Measurements from ENCODE around the gene MFSD8.

Gene MFSD8

DNA sequence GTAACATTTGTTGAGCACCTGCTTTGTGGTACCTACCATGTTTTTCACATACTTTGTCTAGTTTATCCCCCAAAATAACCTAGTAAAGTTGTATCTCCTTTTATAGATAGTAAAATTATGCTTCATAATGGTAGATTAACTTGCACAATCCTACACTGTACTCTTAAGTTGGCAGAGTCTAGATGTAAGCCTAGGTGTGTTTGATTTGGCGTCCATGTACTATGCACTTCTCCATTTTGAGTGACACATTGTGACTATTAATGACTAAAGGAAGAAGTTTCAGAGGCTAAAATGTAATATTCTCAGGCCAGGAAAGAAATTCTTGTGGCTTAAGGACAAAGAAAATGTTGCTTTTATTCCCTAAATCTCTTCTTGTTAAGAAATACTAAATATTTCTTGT is 68.9 kb downstream of the MFSD8 start:
- Histone ChIP-seq H3K36me3 (ENCODE audit: control insufficient read depth in 2 of 2, insufficient read depth in 2 of 2, low read length in 2 of 2) (no peaks in the 10 kb centered on the region), H3K9ac (ENCODE audit: low read length in 2 of 2) (no peak overlapping the region), H3K9me3 (ENCODE audit: control insufficient read depth in 2 of 2, low read length in 2 of 2) (no peaks in the 10 kb centered on the region), H3K27me3 (ENCODE audit: control insufficient read depth in 1 of 2, insufficient read depth in 2 of 2, low read length in 2 of 2) (no peaks in the 10 kb centered on the region), H3K4me1 (ENCODE audit: control insufficient read depth, insufficient read depth, low read length) (no peaks in the 10 kb centered on the region), H3K4me3 (ENCODE audit: low read length in 2 of 2) (no peak overlapping the region), H3K27ac (ENCODE audit: low read length) (no peak overlapping the region)

DNA sequence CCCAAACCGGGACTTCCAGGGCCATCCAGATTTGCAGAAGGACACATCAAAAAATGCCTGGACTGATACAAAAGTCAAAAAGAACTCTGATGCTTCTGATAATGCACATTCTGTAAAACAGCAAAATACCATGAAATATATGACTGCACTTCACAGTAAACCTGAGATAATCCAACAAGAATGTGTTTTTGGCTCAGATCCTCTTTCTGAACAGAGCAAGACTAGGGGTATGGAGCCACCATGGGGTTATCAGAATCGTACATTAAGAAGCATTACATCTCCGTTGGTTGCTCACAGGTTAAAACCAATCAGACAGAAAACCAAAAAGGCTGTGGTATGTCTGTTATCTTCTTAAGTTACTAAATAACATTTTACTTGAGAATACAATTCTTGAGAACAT is 75.1 kb downstream of the MFSD8 start:
- Histone ChIP-seq H3K27me3 (ENCODE audit: control insufficient read depth in 1 of 2, insufficient read depth in 2 of 2, low read length in 2 of 2) (no peaks in the 10 kb centered on the region), H3K9me3 (ENCODE audit: control insufficient read depth in 2 of 2, low read length in 2 of 2) (no peaks in the 10 kb centered on the region), H3K9ac (ENCODE audit: low read length in 2 of 2) (no peak overlapping the region), H3K27ac (ENCODE audit: low read length) (no peak overlapping the region), H3K36me3 (ENCODE audit: control insufficient read depth in 2 of 2, insufficient read depth in 2 of 2, low read length in 2 of 2) (no peaks in the 10 kb centered on the region), H3K4me1 (ENCODE audit: control insufficient read depth, insufficient read depth, low read length) (no peaks in the 10 kb centered on the region), H3K4me3 (ENCODE audit: low read length in 2 of 2) (no peak overlapping the region)

DNA sequence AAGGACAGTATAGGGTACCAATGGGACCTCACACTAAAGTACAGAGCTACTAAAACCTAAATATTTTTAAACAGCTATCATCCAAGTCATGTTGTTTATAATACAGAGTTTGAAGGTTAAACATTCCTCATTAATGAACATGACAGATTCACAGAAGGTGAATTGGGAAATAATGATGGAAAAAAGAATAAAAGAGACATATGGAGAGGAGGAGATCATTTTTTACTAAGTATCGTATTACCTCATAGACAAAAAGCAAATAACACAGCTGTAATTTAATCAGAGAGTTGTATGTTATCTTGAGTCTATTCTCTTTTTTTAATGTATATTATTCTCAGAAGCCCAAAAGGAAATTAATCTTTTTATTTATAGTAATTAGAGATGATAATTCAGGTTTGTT is 76.4 kb downstream of the MFSD8 start:
- H3K4me3 ChIP-seq (ENCODE audit: low read length in 2 of 2), result no peak overlapping the region
- H3K9ac ChIP-seq (ENCODE audit: low read length in 2 of 2), result no peak overlapping the region
- H3K36me3 ChIP-seq (ENCODE audit: control insufficient read depth in 2 of 2, insufficient read depth in 2 of 2, low read length in 2 of 2), result no peaks in the 10 kb centered on the region
- H3K4me1 ChIP-seq (ENCODE audit: control insufficient read depth, insufficient read depth, low read length), result no peaks in the 10 kb centered on the region
- no peaks in the 10 kb centered on the region for H3K9me3 ChIP-seq (ENCODE audit: control insufficient read depth in 2 of 2, low read length in 2 of 2)
- no peaks in the 10 kb centered on the region for H3K27me3 ChIP-seq (ENCODE audit: control insufficient read depth in 1 of 2, insufficient read depth in 2 of 2, low read length in 2 of 2)
- H3K27ac ChIP-seq (ENCODE audit: low read length), result no peak overlapping the region

DNA sequence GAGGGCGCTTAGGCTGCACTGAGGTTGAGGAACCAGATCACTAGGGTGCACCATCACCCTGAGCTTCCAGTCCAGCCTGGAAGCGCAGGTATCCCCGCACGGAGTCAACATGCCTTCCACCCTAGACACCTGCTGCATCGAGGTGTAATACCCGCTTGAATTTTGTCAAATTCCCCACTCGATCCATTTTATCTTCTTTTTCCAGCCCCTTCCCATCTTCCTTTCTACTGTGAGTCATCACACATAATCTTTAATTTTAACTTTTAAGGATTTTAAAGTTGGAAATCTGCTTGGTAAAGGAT is 83.5 kb downstream of the MFSD8 start:
- no peaks in the 10 kb centered on the region for H3K9me3 ChIP-seq (ENCODE audit: control insufficient read depth in 2 of 2, low read length in 2 of 2)
- H3K27me3 ChIP-seq (ENCODE audit: control insufficient read depth in 1 of 2, insufficient read depth in 2 of 2, low read length in 2 of 2), result no peaks in the 10 kb centered on the region
- H3K9ac ChIP-seq (ENCODE audit: low read length in 2 of 2), result peak overlapping the region; percentile 21 to 87
- H3K27ac ChIP-seq (ENCODE audit: low read length), result no peak overlapping the region
- peak overlapping the region; percentile 95 to 98 for H3K4me3 ChIP-seq (ENCODE audit: low read length in 2 of 2)
- H3K4me1 ChIP-seq (ENCODE audit: control insufficient read depth, insufficient read depth, low read length), result peaks cover 5% of the 10 kb centered on the region
- H3K36me3 ChIP-seq (ENCODE audit: control insufficient read depth in 2 of 2, insufficient read depth in 2 of 2, low read length in 2 of 2), result no peaks in the 10 kb centered on the region

DNA sequence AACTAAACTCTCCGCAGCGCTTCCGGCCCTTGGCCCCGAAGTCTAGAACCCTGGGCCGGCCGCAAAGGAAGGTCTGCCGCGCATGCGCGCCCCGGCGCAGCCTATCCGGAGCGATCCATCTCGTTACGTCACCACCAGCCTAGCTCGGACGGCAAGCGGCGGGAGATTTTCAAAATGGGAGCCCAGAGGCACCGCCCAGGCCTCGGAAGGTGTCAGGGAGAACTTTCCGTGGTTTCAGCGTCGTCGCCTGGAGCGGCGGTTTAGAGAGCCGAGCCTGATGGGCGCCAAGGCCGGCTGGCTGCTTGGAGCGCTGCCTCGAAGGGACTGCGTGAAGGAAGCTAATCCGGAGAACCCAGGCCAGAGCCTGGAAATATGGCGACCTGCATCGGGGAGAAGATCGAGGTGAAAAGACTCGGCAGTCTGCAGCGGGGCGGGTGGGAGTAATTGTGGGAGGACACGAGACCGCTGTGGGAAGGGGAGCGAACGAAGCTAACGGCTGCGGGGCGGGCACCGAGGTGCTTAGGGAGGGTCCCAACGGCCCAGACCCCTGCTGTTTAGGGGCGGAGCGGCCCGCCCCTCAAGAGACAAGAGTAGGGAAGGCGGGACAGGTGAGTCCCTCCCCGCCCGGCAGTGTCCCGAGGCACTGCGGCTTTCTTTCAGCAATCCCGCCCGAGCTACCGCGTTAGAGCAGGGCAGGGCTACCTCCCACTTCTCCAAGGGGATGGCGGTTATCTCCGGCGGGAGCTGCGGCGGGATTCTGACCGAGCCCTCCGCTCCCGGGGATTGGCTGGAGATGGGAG is 84.0 kb downstream of the MFSD8 start, which contains the start of gene PLK4:
Gene PLK4, plus strand, starts transcription at position 131 of the 800 bp plus-strand sequence. Its CDS starts 242 bp downstream, at position 373.
- Histone ChIP-seq H3K27me3 (ENCODE audit: control insufficient read depth in 1 of 2, insufficient read depth in 2 of 2, low read length in 2 of 2) (no peaks in the 10 kb centered on the region), H3K27ac (ENCODE audit: low read length) (peak within 1 kb of the TSS; percentile 53), H3K36me3 (ENCODE audit: control insufficient read depth in 2 of 2, insufficient read depth in 2 of 2, low read length in 2 of 2) (no peaks in the 10 kb centered on the region), H3K9ac (ENCODE audit: low read length in 2 of 2) (peak within 1 kb of the TSS; percentile 72 to 87), H3K4me3 (ENCODE audit: low read length in 2 of 2) (peak within 1 kb of the TSS; percentile 95 to 98), H3K9me3 (ENCODE audit: control insufficient read depth in 2 of 2, low read length in 2 of 2) (no peaks in the 10 kb centered on the region), H3K4me1 (ENCODE audit: control insufficient read depth, insufficient read depth, low read length) (peaks cover 5% of the 10 kb centered on the region)

DNA sequence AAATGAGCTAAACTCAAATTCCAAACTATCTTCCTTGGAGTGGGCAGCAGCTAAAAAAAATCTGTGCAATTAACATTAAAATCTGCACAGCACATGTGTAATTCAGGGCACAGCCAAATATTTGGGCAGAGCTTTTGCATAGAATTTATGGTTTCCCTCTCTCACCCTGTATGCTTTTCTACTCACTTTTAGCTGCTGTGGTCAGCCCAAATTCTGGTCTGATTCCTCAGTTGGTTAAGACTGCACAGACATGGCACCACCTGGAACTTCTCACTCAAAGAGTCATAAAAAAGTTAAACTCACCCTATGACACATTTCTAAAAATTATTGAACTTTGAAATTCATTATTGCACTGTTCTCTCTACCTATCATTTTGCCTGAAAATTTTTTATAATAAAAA is 89.2 kb downstream of the MFSD8 start:
- no peaks in the 10 kb centered on the region for H3K27me3 ChIP-seq (ENCODE audit: control insufficient read depth in 1 of 2, insufficient read depth in 2 of 2, low read length in 2 of 2)
- H3K9ac ChIP-seq (ENCODE audit: low read length in 2 of 2), result no peak overlapping the region
- no peaks in the 10 kb centered on the region for H3K9me3 ChIP-seq (ENCODE audit: control insufficient read depth in 2 of 2, low read length in 2 of 2)
- H3K4me1 ChIP-seq (ENCODE audit: control insufficient read depth, insufficient read depth, low read length), result peaks cover 3% of the 10 kb centered on the region
- H3K27ac ChIP-seq (ENCODE audit: low read length), result no peak overlapping the region
- H3K4me3 ChIP-seq (ENCODE audit: low read length in 2 of 2), result no peak overlapping the region
- no peaks in the 10 kb centered on the region for H3K36me3 ChIP-seq (ENCODE audit: control insufficient read depth in 2 of 2, insufficient read depth in 2 of 2, low read length in 2 of 2)

DNA sequence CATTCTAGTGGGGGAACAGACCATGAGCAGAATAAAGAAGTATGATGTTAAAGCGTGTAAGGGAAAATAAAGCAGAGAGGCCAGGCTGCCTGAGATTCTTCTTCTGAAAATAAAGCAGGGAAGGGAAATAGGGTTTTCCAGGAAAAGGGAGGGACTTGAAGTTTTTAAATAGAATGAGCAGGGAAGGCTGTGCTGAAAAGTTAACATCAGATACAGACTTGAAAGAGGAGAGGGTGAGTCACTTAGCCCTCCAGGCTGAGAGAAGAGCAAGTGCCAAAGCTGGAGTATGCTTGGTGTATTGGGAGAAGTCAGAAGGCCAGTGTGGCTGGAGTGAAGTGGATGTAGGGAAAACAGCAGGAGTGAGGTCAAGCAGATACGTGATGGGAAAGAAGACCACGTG is 94.3 kb downstream of the MFSD8 start:
- no peaks in the 10 kb centered on the region for H3K27me3 ChIP-seq (ENCODE audit: control insufficient read depth in 1 of 2, insufficient read depth in 2 of 2, low read length in 2 of 2)
- no peak overlapping the region for H3K9ac ChIP-seq (ENCODE audit: low read length in 2 of 2)
- no peak overlapping the region for H3K27ac ChIP-seq (ENCODE audit: low read length)
- peaks cover 4% of the 10 kb centered on the region for H3K4me1 ChIP-seq (ENCODE audit: control insufficient read depth, insufficient read depth, low read length)
- H3K36me3 ChIP-seq (ENCODE audit: control insufficient read depth in 2 of 2, insufficient read depth in 2 of 2, low read length in 2 of 2), result no peaks in the 10 kb centered on the region
- H3K9me3 ChIP-seq (ENCODE audit: control insufficient read depth in 2 of 2, low read length in 2 of 2), result no peaks in the 10 kb centered on the region
- H3K4me3 ChIP-seq (ENCODE audit: low read length in 2 of 2), result peak overlapping the region in 1 of 2 donors; percentile 4

DNA sequence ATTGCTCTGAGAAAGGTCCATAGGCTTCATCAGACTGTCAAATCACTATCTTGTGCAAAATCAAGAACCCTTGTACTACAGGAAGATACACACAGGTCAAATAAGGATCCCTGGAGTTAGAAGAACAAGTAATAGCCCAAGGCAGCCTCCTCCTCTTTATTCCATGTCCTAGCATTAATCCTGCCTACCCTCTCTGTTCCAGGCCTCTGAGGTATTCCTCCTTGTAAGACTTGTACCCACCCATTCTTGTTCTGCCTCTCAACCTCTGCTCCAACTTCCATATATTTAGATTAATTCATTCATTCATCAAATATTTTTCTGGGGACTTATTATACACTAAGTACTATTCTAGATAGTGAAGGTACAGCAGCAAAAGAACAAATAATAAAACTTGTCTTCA is 94.7 kb downstream of the MFSD8 start:
- H3K9ac ChIP-seq (ENCODE audit: low read length in 2 of 2), result no peak overlapping the region
- peaks cover 4% of the 10 kb centered on the region for H3K4me1 ChIP-seq (ENCODE audit: control insufficient read depth, insufficient read depth, low read length)
- H3K36me3 ChIP-seq (ENCODE audit: control insufficient read depth in 2 of 2, insufficient read depth in 2 of 2, low read length in 2 of 2), result no peaks in the 10 kb centered on the region
- H3K9me3 ChIP-seq (ENCODE audit: control insufficient read depth in 2 of 2, low read length in 2 of 2), result no peaks in the 10 kb centered on the region
- no peak overlapping the region for H3K4me3 ChIP-seq (ENCODE audit: low read length in 2 of 2)
- no peak overlapping the region for H3K27ac ChIP-seq (ENCODE audit: low read length)
- H3K27me3 ChIP-seq (ENCODE audit: control insufficient read depth in 1 of 2, insufficient read depth in 2 of 2, low read length in 2 of 2), result no peaks in the 10 kb centered on the region

DNA sequence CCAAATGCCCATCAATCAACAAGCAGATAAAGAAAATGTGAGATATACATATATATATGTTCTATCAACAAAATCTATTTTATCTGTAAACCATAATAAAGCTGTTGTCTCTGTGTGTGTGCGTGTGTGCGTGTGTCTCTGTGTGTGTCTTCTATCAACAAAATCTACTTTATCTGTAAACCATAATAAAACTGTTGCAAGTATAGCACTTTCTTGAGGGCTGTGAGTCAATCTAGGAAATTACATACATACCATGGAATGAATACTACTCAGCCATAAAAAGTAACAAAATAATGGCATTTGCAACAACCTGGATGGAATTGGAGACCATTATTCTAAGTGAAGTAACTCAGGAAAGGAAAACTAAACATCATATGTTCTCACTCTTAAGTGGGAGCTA is 96.8 kb downstream of the MFSD8 start:
- no peak overlapping the region for H3K27ac ChIP-seq (ENCODE audit: low read length)
- H3K4me1 ChIP-seq (ENCODE audit: control insufficient read depth, insufficient read depth, low read length), result peaks cover 4% of the 10 kb centered on the region
- H3K27me3 ChIP-seq (ENCODE audit: control insufficient read depth in 1 of 2, insufficient read depth in 2 of 2, low read length in 2 of 2), result no peaks in the 10 kb centered on the region
- H3K4me3 ChIP-seq (ENCODE audit: low read length in 2 of 2), result no peak overlapping the region
- H3K9ac ChIP-seq (ENCODE audit: low read length in 2 of 2), result no peak overlapping the region
- H3K36me3 ChIP-seq (ENCODE audit: control insufficient read depth in 2 of 2, insufficient read depth in 2 of 2, low read length in 2 of 2), result no peaks in the 10 kb centered on the region
- H3K9me3 ChIP-seq (ENCODE audit: control insufficient read depth in 2 of 2, low read length in 2 of 2), result no peaks in the 10 kb centered on the region
